Mesendoderm (in vitro differentiated cells): ENCODE data around the gene GGTLC3.
A peak's percentile ranks its signal among the peaks of the same experiment; 100 is the strongest.
"Not testable (repeated sequence)": the region's sequence is repeated elsewhere in the genome, so short reads cannot be mapped to it uniquely, and the experiment has no call there.

ENCODE experiments used
- DNase-seq: peaks from one replicate; pipeline ENCODE4 v3.0.0; 2013
- H2AK5ac ChIP-seq: 2 replicates; pipeline ENCODE4 v1.6.1; 2013; ENCODE audit warnings: low read length, inconsistent platforms
- H2BK120ac ChIP-seq: 2 replicates; pipeline ENCODE4 v1.6.1; 2013; ENCODE audit warnings: low read depth, mild to moderate bottlenecking, low read length, moderate library complexity, mixed read lengths
- H2BK15ac ChIP-seq: replicated peaks from 2 replicates; pipeline ENCODE4 v1.6.1; 2013; ENCODE audit warnings: low read depth, mild to moderate bottlenecking, moderate library complexity
- H2BK5ac ChIP-seq: 2 replicates; pipeline ENCODE4 v1.6.1; 2013; ENCODE audit warnings: low read length, inconsistent platforms
- H3K18ac ChIP-seq: 2 replicates; pipeline ENCODE4 v1.6.1; 2013; ENCODE audit warnings: mild to moderate bottlenecking, low read length, mixed read lengths
- H3K23ac ChIP-seq: one replicate; pipeline ENCODE4 v1.6.1; 2013; ENCODE audit warnings: low read length
- H3K27ac ChIP-seq: 2 replicates; pipeline ENCODE4 v1.5.1; 2013; ENCODE audit warnings: low read depth, mild to moderate bottlenecking, inconsistent platforms, low read length, moderate library complexity
- H3K27me3 ChIP-seq: 2 replicates; pipeline ENCODE4 v1.6.1; 2013; ENCODE audit warnings: low read length, control low read depth, mild to moderate bottlenecking, inconsistent platforms; ENCODE audit not compliant: insufficient read depth, poor library complexity
- H3K36me3 ChIP-seq: 2 replicates; pipeline ENCODE4 v1.6.1; 2013; ENCODE audit warnings: low read length, inconsistent platforms; ENCODE audit not compliant: control insufficient read depth, insufficient read depth
- H3K4ac ChIP-seq: one replicate; pipeline ENCODE4 v1.6.1; 2013; ENCODE audit warnings: low read depth, mild to moderate bottlenecking, low read length, moderate library complexity
- H3K4me1 ChIP-seq: 2 replicates; pipeline ENCODE4 v1.6.1; 2013; ENCODE audit warnings: low read depth, low read length, inconsistent platforms; ENCODE audit not compliant: control insufficient read depth
- H3K4me2 ChIP-seq: 2 replicates; pipeline ENCODE4 v1.6.1; 2013; ENCODE audit warnings: low read length
- H3K4me3 ChIP-seq: 2 replicates; pipeline ENCODE4 v1.5.1; 2013; ENCODE audit warnings: mild to moderate bottlenecking, low read length
- H3K56ac ChIP-seq: one replicate; pipeline ENCODE4 v1.6.1; 2013; ENCODE audit warnings: low read length
- H3K79me1 ChIP-seq: 2 replicates; pipeline ENCODE4 v1.6.1; 2013; ENCODE audit warnings: low read length, inconsistent platforms
- H3K79me2 ChIP-seq: 2 replicates; pipeline ENCODE4 v1.6.1; 2013; ENCODE audit warnings: mild to moderate bottlenecking, low read length; ENCODE audit not compliant: control insufficient read depth, insufficient read depth
- H3K9ac ChIP-seq: 2 replicates; pipeline ENCODE4 v1.6.1; 2013; ENCODE audit warnings: low read length, inconsistent platforms
- H4K5ac ChIP-seq: one replicate; pipeline ENCODE4 v1.6.1; 2013; ENCODE audit warnings: low read length
- H4K8ac ChIP-seq: one replicate; pipeline ENCODE4 v1.6.1; 2013; ENCODE audit warnings: low read depth, mild to moderate bottlenecking, control low read depth, low read length, moderate library complexity
- WGBS: extraction: QIAGEN DNeasy Blood & Tissue Kit; methylation state at CpG from one replicate; pipeline ENCODE4 v1.1.7; 2013; ENCODE audit warnings: low lambda C conversion rate, missing lambda C conversion rate; ENCODE audit not compliant: insufficient coverage; ENCODE audit errors: extremely low coverage; 5-methylcytosine and 5-hydroxymethylcytosine counted together

The GGTLC3 gene

DNA sequence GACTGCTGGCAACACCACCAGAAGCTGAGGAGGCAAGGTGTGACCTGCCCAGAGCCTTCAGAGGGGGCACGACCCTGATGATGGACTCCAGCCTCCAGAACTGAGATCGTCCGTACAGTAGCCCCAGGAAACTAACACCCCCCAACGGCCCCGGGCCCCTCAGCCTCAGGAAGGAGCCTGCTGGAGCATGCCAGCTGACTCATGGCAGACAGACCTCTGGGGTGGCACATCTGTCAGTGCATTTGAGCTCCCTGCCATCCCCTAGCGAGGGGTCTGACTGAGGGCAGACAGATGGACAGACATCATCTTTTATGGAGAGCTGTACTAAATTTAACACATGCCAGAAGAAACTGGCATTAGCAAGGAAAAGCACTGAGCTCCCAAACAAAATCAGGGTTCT, 22.0 kb upstream of the GGTLC3 start:
- not testable (repeated sequence) for H2AK5ac ChIP-seq, DNase-seq, H3K56ac ChIP-seq, H3K23ac ChIP-seq, H3K4me2 ChIP-seq, H2BK15ac ChIP-seq, H3K4me1 ChIP-seq, H4K8ac ChIP-seq, H3K4ac ChIP-seq, H3K36me3 ChIP-seq, H2BK120ac ChIP-seq, H3K27ac ChIP-seq, H3K27me3 ChIP-seq, H3K18ac ChIP-seq, H3K4me3 ChIP-seq, H3K9ac ChIP-seq, H3K79me1 ChIP-seq, H3K79me2 ChIP-seq, H4K5ac ChIP-seq, H2BK5ac ChIP-seq
- WGBS = no CpG with 5 or more reads among the region's 6 CpGs

DNA sequence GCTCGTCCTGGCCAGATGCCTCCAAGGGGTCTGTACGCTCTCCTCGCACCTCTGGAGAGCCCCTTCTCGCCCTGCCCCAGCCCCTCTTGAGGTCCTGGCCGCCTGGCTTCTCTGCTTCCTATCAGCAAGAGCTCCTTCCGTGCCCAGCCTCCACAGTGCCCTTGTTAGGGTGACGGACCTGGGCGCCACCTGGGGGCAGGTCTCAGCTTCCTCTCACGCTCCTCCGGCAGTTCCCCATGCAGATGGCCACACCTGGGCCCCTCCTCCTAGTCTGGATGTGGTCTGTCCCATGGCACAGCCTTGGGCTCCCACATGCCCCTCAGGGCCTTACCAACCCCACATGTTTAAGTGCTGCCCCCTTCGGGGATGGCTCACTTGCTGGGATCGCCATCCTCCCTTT, 16.4 kb upstream of the GGTLC3 start:
- not testable (repeated sequence) for H4K5ac ChIP-seq, H3K23ac ChIP-seq, H3K4me1 ChIP-seq, H3K18ac ChIP-seq, H3K36me3 ChIP-seq, DNase-seq, H2BK15ac ChIP-seq, H3K56ac ChIP-seq, H3K4me2 ChIP-seq, H3K27ac ChIP-seq, H2BK5ac ChIP-seq, H4K8ac ChIP-seq, H3K79me2 ChIP-seq, H3K27me3 ChIP-seq, H3K79me1 ChIP-seq, H3K4ac ChIP-seq, H3K9ac ChIP-seq, H3K4me3 ChIP-seq, H2AK5ac ChIP-seq, H2BK120ac ChIP-seq
- WGBS = no CpG with 5 or more reads among the region's 12 CpGs

DNA sequence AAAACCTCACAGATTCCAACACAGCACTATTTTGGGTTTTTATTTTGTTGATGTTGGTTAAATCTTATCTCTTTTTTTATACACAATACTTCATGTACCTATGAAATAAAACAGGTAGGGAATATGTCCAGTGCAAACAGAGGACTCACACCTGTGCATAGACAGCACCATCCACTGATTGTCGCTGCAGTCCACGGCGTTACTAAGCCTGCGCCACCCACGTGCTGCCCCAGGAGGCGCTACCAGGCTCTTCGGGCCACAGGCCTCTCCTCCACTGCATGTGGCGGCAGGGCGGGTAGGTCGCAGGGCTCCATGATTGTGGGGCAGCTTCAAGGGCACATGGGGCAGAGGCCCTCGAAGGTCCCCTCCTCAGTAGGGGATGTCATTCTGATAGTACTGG, 15.7 kb upstream of the GGTLC3 start:
- not testable (repeated sequence) for H3K4me2 ChIP-seq, H2BK5ac ChIP-seq, H2AK5ac ChIP-seq, H3K36me3 ChIP-seq, H3K27me3 ChIP-seq, DNase-seq, H3K4ac ChIP-seq, H3K4me3 ChIP-seq, H2BK120ac ChIP-seq, H3K4me1 ChIP-seq, H4K5ac ChIP-seq, H3K56ac ChIP-seq, H3K79me2 ChIP-seq, H3K9ac ChIP-seq, H4K8ac ChIP-seq, H3K79me1 ChIP-seq, H3K27ac ChIP-seq, H3K23ac ChIP-seq, H3K18ac ChIP-seq, H2BK15ac ChIP-seq
- no CpG with 5 or more reads among the region's 11 CpGs for WGBS

DNA sequence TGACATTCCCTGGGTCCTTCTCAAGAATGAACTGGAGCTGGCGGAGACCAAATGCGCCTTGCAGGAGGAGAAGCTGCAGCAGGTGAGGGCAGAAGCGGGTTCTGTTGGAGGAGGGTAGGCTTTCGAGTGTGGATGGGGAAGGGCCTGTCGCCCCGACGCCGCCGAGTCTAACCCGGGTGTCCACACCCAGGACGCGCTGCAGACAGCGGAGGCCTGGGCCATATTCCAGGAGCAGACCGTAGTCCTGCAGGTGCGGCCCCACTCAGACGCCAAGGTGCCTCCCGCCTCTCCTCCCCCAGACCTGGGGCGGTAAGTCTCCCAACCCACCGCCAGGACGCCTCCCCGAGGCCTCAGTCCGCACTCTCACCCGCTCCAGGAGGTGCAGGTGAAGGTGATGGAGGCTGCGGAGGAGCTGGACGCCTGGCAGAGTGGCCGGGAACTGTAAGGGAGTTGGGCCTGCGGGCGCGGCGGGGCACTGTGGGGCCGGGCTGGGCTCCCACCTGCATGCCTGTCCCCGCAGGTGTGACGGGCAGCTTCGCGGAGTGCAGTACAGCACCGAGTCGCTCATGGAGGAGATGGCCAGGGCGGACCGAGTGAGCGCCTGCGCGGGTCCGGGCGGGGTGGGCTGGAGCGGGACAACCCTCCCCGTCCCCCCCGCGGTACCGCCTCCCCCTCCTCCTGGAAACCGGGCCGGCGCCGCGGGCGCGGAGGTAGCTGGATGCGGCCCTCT, 11.6 kb upstream of the GGTLC3 start:
- DNase-seq, H3K79me1 ChIP-seq, H3K4me2 ChIP-seq, H4K5ac ChIP-seq, H3K4ac ChIP-seq, H3K23ac ChIP-seq, H2BK120ac ChIP-seq, H3K18ac ChIP-seq, H3K79me2 ChIP-seq, H4K8ac ChIP-seq, H3K27ac ChIP-seq, H3K56ac ChIP-seq, H2BK5ac ChIP-seq, H3K9ac ChIP-seq, H2AK5ac ChIP-seq, H3K4me1 ChIP-seq, H3K36me3 ChIP-seq, H3K4me3 ChIP-seq, H2BK15ac ChIP-seq, H3K27me3 ChIP-seq: not testable (repeated sequence)
- no CpG with 5 or more reads among the region's 57 CpGs for WGBS

DNA sequence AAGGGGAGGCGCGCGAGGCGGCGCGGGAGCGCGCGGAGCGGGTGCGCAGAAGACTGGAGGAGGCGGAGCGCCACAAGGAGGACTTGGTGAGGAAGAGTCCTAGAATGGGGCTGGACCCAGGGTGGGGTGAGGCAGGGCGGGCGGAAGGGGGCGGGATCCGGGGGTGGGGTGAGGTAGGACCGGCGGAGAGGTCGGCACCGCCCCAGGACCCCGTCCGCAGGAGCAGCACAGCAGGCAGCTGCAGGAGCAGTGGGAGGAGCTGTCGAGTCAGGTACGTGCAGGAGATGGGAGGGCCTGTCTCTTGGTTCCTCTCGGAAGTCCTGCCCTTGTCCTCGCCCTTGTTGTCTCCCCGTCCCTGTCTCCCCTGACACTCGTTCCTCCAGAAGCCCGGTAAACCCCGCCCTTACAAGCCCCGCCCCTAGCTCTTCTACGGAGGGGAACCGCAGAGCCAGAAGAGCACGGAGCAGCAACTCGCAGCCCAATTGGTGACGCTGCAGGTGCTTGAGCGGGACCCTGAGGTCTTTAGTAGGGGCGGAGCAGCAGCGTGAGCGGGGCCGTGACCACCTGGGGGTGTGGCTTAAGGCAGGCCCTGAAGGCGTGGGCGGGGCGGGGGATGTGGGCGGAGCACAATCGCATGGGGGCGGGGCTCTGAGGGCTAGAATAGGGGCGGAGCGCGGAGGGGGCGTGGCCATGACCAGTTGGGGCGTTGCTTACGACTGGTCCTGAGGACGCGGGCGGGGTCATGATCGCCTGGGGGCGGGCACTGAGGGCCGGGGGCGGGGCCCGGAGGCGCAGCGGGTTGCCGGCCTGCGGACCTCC, 10.8 kb upstream of the GGTLC3 start:
- H4K5ac ChIP-seq, H3K27ac ChIP-seq, H3K36me3 ChIP-seq, H3K4me3 ChIP-seq, H3K27me3 ChIP-seq, H3K9ac ChIP-seq, H4K8ac ChIP-seq, H2AK5ac ChIP-seq, H3K18ac ChIP-seq, H2BK5ac ChIP-seq, H3K23ac ChIP-seq, H3K79me2 ChIP-seq, H3K4me2 ChIP-seq, H2BK15ac ChIP-seq, H3K4ac ChIP-seq, H3K4me1 ChIP-seq, H2BK120ac ChIP-seq, H3K56ac ChIP-seq, H3K79me1 ChIP-seq: not testable (repeated sequence)
- no CpG with 5 or more reads among the region's 66 CpGs for WGBS
- peak; percentile 70 for DNase-seq
